Neuron (in vitro differentiated cells): ENCODE results near the gene OFD1.

Source experiments
- H2AFZ ChIP-seq: one replicate; pipeline ENCODE4 v1.6.1; 2013; ENCODE audit warnings: low read depth, mild to moderate bottlenecking, inconsistent platforms, low read length, moderate library complexity
- H3K27me3 ChIP-seq: one replicate; pipeline ENCODE4 v1.6.1; 2013; ENCODE audit warnings: low read length; ENCODE audit not compliant: insufficient read depth
- H3K36me3 ChIP-seq: one replicate; pipeline ENCODE4 v1.6.1; 2013; ENCODE audit warnings: low read length; ENCODE audit not compliant: insufficient read depth
- H3K4me1 ChIP-seq: one replicate; pipeline ENCODE4 v1.6.1; 2013; ENCODE audit warnings: low read length; ENCODE audit not compliant: insufficient read depth
- H3K4me3 ChIP-seq: 2 replicates; pipeline ENCODE4 v1.5.1; 2013; ENCODE audit warnings: mild to moderate bottlenecking, low read length, moderate library complexity
- H3K9me3 ChIP-seq: one replicate; pipeline ENCODE4 v1.6.1; 2013; ENCODE audit warnings: low read length

Gene OFD1

GRCh38 chrX:13695601-13696115 lies 38.9 kb upstream of the OFD1 start:
- no peak overlapping the region for H2AFZ ChIP-seq
- H3K36me3 ChIP-seq: no peaks in the 10 kb centered on the region
- H3K4me3 ChIP-seq: no peak overlapping the region
- no peaks in the 10 kb centered on the region for H3K27me3 ChIP-seq
- H3K4me1 ChIP-seq: peaks cover 12% of the 10 kb centered on the region
- H3K9me3 ChIP-seq: no peaks in the 10 kb centered on the region

GRCh38 chrX:13697455-13697854 lies 37.1 kb upstream of the OFD1 start:
- Histone ChIP-seq H3K9me3 (no peaks in the 10 kb centered on the region), H3K4me3 (no peak overlapping the region), H3K27me3 (no peaks in the 10 kb centered on the region), H3K4me1 (peaks cover 10% of the 10 kb centered on the region), H3K36me3 (no peaks in the 10 kb centered on the region), H2AFZ (no peak overlapping the region)

- H3K9me3 ChIP-seq: no peaks in the 10 kb centered on the region
- no peaks in the 10 kb centered on the region for H3K27me3 ChIP-seq
- no peaks in the 10 kb centered on the region for H3K36me3 ChIP-seq
- no peak overlapping the region for H2AFZ ChIP-seq
- no peak overlapping the region for H3K4me3 ChIP-seq
- peaks cover 10% of the 10 kb centered on the region for H3K4me1 ChIP-seq
Measured at GRCh38 chrX:13697976-13698375, 36.6 kb upstream of the OFD1 start.

- H3K4me1 ChIP-seq: peaks cover 7% of the 10 kb centered on the region
- no peak overlapping the region for H3K4me3 ChIP-seq
- H3K9me3 ChIP-seq: no peaks in the 10 kb centered on the region
- no peak overlapping the region for H2AFZ ChIP-seq
- H3K36me3 ChIP-seq: no peaks in the 10 kb centered on the region
- no peaks in the 10 kb centered on the region for H3K27me3 ChIP-seq
Measured at GRCh38 chrX:13698432-13698831, 36.1 kb upstream of the OFD1 start.

- Histone ChIP-seq H3K4me1 (peaks cover 5% of the 10 kb centered on the region), H3K9me3 (no peaks in the 10 kb centered on the region), H3K27me3 (no peaks in the 10 kb centered on the region), H2AFZ (no peak overlapping the region), H3K36me3 (no peaks in the 10 kb centered on the region), H3K4me3 (no peak overlapping the region)
Measured at GRCh38 chrX:13699183-13699826, 35.2 kb upstream of the OFD1 start.

- H3K36me3 ChIP-seq: no peaks in the 10 kb centered on the region
- no peaks in the 10 kb centered on the region for H3K27me3 ChIP-seq
- H3K4me3 ChIP-seq: no peak overlapping the region
- no peaks in the 10 kb centered on the region for H3K4me1 ChIP-seq
- H3K9me3 ChIP-seq: no peaks in the 10 kb centered on the region
- no peak overlapping the region for H2AFZ ChIP-seq
Measured at GRCh38 chrX:13700380-13700779, 34.2 kb upstream of the OFD1 start.

GRCh38 chrX:13702111-13702789 lies 32.3 kb upstream of the OFD1 start:
- H3K9me3 ChIP-seq: no peaks in the 10 kb centered on the region
- H3K4me3 ChIP-seq: no peak overlapping the region
- H3K36me3 ChIP-seq: no peaks in the 10 kb centered on the region
- no peaks in the 10 kb centered on the region for H3K4me1 ChIP-seq
- no peak overlapping the region for H2AFZ ChIP-seq
- H3K27me3 ChIP-seq: no peaks in the 10 kb centered on the region

GRCh38 chrX:13703135-13703534 lies 31.4 kb upstream of the OFD1 start:
- no peaks in the 10 kb centered on the region for H3K4me1 ChIP-seq
- H2AFZ ChIP-seq: no peak overlapping the region
- no peaks in the 10 kb centered on the region for H3K27me3 ChIP-seq
- no peak overlapping the region for H3K4me3 ChIP-seq
- H3K9me3 ChIP-seq: no peaks in the 10 kb centered on the region
- H3K36me3 ChIP-seq: peaks cover 3% of the 10 kb centered on the region

GRCh38 chrX:13703589-13703988 lies 31.0 kb upstream of the OFD1 start:
- Histone ChIP-seq H3K4me3 (no peak overlapping the region), H3K4me1 (peaks cover 1% of the 10 kb centered on the region), H3K9me3 (no peaks in the 10 kb centered on the region), H2AFZ (no peak overlapping the region), H3K36me3 (peaks cover 8% of the 10 kb centered on the region), H3K27me3 (no peaks in the 10 kb centered on the region)

GRCh38 chrX:13711141-13711540 lies 23.4 kb upstream of the OFD1 start:
- Histone ChIP-seq H3K4me3 (no peak overlapping the region), H2AFZ (no peak overlapping the region), H3K27me3 (no peaks in the 10 kb centered on the region), H3K4me1 (peaks cover 1% of the 10 kb centered on the region), H3K36me3 (peaks cover 21% of the 10 kb centered on the region), H3K9me3 (no peaks in the 10 kb centered on the region)

GRCh38 chrX:13716455-13716854 lies 18.1 kb upstream of the OFD1 start:
- no peak overlapping the region for H3K4me3 ChIP-seq
- H3K9me3 ChIP-seq: no peaks in the 10 kb centered on the region
- peaks cover 19% of the 10 kb centered on the region for H3K4me1 ChIP-seq
- H3K36me3 ChIP-seq: peaks cover 12% of the 10 kb centered on the region
- no peaks in the 10 kb centered on the region for H3K27me3 ChIP-seq
- no peak overlapping the region for H2AFZ ChIP-seq

GRCh38 chrX:13716905-13717304 lies 17.6 kb upstream of the OFD1 start:
- no peaks in the 10 kb centered on the region for H3K9me3 ChIP-seq
- no peaks in the 10 kb centered on the region for H3K27me3 ChIP-seq
- H2AFZ ChIP-seq: no peak overlapping the region
- H3K36me3 ChIP-seq: peaks cover 9% of the 10 kb centered on the region
- H3K4me1 ChIP-seq: peaks cover 19% of the 10 kb centered on the region
- no peak overlapping the region for H3K4me3 ChIP-seq

GRCh38 chrX:13717700-13718472 lies 16.7 kb upstream of the OFD1 start:
- Histone ChIP-seq H2AFZ (no peak overlapping the region), H3K9me3 (no peaks in the 10 kb centered on the region), H3K4me1 (peaks cover 19% of the 10 kb centered on the region), H3K4me3 (no peak overlapping the region), H3K36me3 (peaks cover 9% of the 10 kb centered on the region), H3K27me3 (no peaks in the 10 kb centered on the region)
